GM21447 (cell line): Measurements from ENCODE around the gene DIP2A.

Experiments
- ATAC-seq: cut with Tn5 transposase; IDR thresholded peaks from one replicate; pipeline ENCODE4 v1.9.1; 2021; ENCODE audit not compliant: unreplicated experiment

DIP2A gene

GRCh38 chr21:46458315-46459023 is at the start of gene DIP2A:
Gene DIP2A (plus strand): TSS chr21:46458891. CDS start chr21:46459132, 241 bp downstream.
- ATAC-seq, result peak; percentile 88

- ATAC-seq, result no peak
Measured at GRCh38 chr21:46409641-46410406, 48.9 kb upstream of the DIP2A start.

GRCh38 chr21:46410516-46410915 is 48.2 kb upstream of the DIP2A start:
- no peak for ATAC-seq

GRCh38 chr21:46411236-46411635 is 47.5 kb upstream of the DIP2A start:
- no peak for ATAC-seq

GRCh38 chr21:46411691-46412090 is 47.0 kb upstream of the DIP2A start:
- no peak for ATAC-seq

- no peak for ATAC-seq
Measured at GRCh38 chr21:46412521-46413364, 45.9 kb upstream of the DIP2A start.

- no peak for ATAC-seq
Measured at GRCh38 chr21:46413365-46413696, 45.4 kb upstream of the DIP2A start.

GRCh38 chr21:46414965-46415275 is 43.8 kb upstream of the DIP2A start:
- ATAC-seq, result no peak

GRCh38 chr21:46416551-46416950 is 42.1 kb upstream of the DIP2A start:
- no peak for ATAC-seq

GRCh38 chr21:46418265-46418946 is 40.3 kb upstream of the DIP2A start:
- ATAC-seq, result no peak

- no peak for ATAC-seq
Measured at GRCh38 chr21:46420241-46421190, 38.2 kb upstream of the DIP2A start.

GRCh38 chr21:46421191-46421750 is 37.4 kb upstream of the DIP2A start:
- ATAC-seq, result no peak

GRCh38 chr21:46421756-46422555 is 36.7 kb upstream of the DIP2A start:
- ATAC-seq, result no peak

GRCh38 chr21:46422636-46423241 is 36.0 kb upstream of the DIP2A start:
- no peak for ATAC-seq

- ATAC-seq, result no peak
Measured at GRCh38 chr21:46423546-46424038, 35.1 kb upstream of the DIP2A start.

- ATAC-seq, result no peak
Measured at GRCh38 chr21:46424039-46424591, 34.6 kb upstream of the DIP2A start.

- ATAC-seq, result no peak
Measured at GRCh38 chr21:46424621-46425020, 34.1 kb upstream of the DIP2A start.

GRCh38 chr21:46425041-46425440 is 33.6 kb upstream of the DIP2A start:
- no peak for ATAC-seq
